ENCODE measurements around the gene CAMTA1.
"Not testable (repeated sequence)": the region's sequence is repeated elsewhere in the genome, so short reads cannot be mapped to it uniquely, and the experiment has no call there.

Gene CAMTA1

GRCh38 chr1:6909857-6910256, 124.6 kb downstream of the CAMTA1 start:
- DNase-seq, result no peak

- DNase-seq, result no peak
Observed at GRCh38 chr1:6911021-6911941, 126.0 kb downstream of the CAMTA1 start.

- no peak for DNase-seq
Observed at GRCh38 chr1:6911974-6912373, 126.7 kb downstream of the CAMTA1 start.

- no peak for DNase-seq
Observed at GRCh38 chr1:6912518-6912917, 127.3 kb downstream of the CAMTA1 start.

- DNase-seq, result no peak
Observed at GRCh38 chr1:6913086-6913485, 127.8 kb downstream of the CAMTA1 start.

- DNase-seq, result no peak
Observed at GRCh38 chr1:6914706-6915105, 129.5 kb downstream of the CAMTA1 start.

GRCh38 chr1:6915999-6916565, 130.8 kb downstream of the CAMTA1 start:
- DNase-seq, result no peak

- no peak for DNase-seq
Observed at GRCh38 chr1:6917067-6917466, 131.8 kb downstream of the CAMTA1 start.

GRCh38 chr1:6918186-6918924, 133.1 kb downstream of the CAMTA1 start:
- DNase-seq, result no peak

- no peak for DNase-seq
Observed at GRCh38 chr1:6918925-6919511, 133.8 kb downstream of the CAMTA1 start.

- DNase-seq, result not testable (repeated sequence)
Observed at GRCh38 chr1:6921506-6921905, 136.3 kb downstream of the CAMTA1 start.

GRCh38 chr1:6922096-6922931, 137.1 kb downstream of the CAMTA1 start:
- DNase-seq, result no peak

- DNase-seq, result no peak
Observed at GRCh38 chr1:6923012-6923411, 137.8 kb downstream of the CAMTA1 start.

GRCh38 chr1:6923416-6923815, 138.2 kb downstream of the CAMTA1 start:
- DNase-seq, result no peak

- no peak for DNase-seq
Observed at GRCh38 chr1:6923955-6924881, 139.0 kb downstream of the CAMTA1 start.

GRCh38 chr1:6924891-6925290, 139.6 kb downstream of the CAMTA1 start:
- no peak for DNase-seq

- DNase-seq, result no peak
Observed at GRCh38 chr1:6927626-6928025, 142.4 kb downstream of the CAMTA1 start.

- no peak for DNase-seq
Observed at GRCh38 chr1:6928106-6928885, 143.0 kb downstream of the CAMTA1 start.

- DNase-seq, result no peak
Observed at GRCh38 chr1:6930732-6931300, 145.6 kb downstream of the CAMTA1 start.

- no peak for DNase-seq
Observed at GRCh38 chr1:6935361-6935883, 150.2 kb downstream of the CAMTA1 start.

Measured in activated naive CD4-positive, alpha-beta T cell (primary cell).